ENCODE results near the gene MCC.

The MCC gene

DNA sequence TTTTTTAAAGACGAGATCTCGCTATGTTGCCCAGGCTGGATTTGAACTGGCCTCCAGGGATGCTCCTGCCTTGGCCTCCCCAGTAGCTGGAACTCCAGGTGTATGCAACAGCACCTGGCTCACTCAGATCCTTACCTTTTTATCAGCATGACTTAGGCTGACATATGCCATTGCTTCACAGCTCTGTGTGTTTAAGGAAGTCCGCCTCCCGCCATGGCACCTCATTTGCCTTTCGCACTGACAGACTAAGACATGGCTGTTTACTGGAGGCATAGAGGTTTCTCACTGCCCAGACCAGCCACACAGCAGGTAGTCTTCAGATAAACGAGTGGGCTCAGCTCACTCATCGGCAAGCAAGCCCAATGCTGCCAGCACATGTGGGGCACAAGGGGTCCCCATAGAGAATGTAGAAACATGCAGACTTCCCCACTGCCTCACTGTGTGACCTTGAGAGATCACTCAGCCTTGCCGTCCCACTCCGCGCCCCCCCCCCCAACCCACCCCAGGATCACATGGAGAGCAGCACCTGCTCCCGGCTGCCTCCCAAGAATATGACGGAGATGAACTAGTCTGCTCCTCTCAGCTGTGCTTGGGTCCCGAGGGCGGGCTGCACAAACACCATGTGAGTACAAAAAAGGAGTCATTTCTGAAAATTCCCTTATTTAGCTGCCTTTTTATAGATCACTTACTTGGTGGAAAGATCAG lies 448.9 kb downstream of the MCC start:
- WGBS, result 90% methylated on average over 12 of the region's 14 CpGs

DNA sequence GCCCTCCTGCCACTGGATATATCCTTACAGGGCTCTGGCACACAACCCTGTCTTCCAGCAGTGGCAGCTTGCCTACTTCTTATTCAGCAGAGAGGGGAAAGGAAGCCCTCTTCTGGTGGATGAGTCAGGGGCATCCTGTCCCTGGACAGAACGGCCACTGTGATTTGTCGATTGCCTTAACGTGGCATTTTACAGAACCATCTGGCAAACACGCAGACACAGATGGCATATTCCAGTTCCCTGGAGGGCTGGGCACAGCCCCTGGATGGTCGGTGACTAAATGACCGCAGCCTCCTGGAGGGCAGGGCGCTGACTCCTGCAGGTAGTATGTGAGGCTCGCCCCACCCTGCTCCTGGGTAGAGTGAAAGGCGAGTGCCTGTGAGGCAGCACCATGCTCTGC lies 449.5 kb downstream of the MCC start:
- H3K14ac ChIP-seq (ENCODE audit: low read length in 2 of 2), result no peak overlapping the region
- peaks cover 18% of the 10 kb centered on the region for H3K4me1 ChIP-seq (ENCODE audit: control insufficient read depth, insufficient read depth, low read depth, low read length)
- no peak overlapping the region for H3K27ac ChIP-seq (ENCODE audit: low read length, poor library complexity, severe bottlenecking)
- H2AK5ac ChIP-seq (ENCODE audit: low read length, severe bottlenecking), result no peak overlapping the region
- H3K18ac ChIP-seq (ENCODE audit: low read depth in 1 of 2, low read length in 2 of 2), result no peak overlapping the region
- H3K4ac ChIP-seq (ENCODE audit: low read depth in 1 of 2, low read length in 2 of 2), result no peak overlapping the region
- no peaks in the 10 kb centered on the region for H3K27me3 ChIP-seq (ENCODE audit: control insufficient read depth in 1 of 2, insufficient read depth in 1 of 2, low read length in 2 of 2)
- no peak overlapping the region for H2BK12ac ChIP-seq (ENCODE audit: low read length in 2 of 2)
- no peak overlapping the region for H3K9ac ChIP-seq (ENCODE audit: low read length)
- H2BK5ac ChIP-seq (ENCODE audit: low read depth, low read length, poor library complexity, severe bottlenecking), result no peak overlapping the region
- H4K8ac ChIP-seq (ENCODE audit: low read length), result no peak overlapping the region
- H3K4me2 ChIP-seq (ENCODE audit: low read length, poor library complexity, severe bottlenecking), result no peak overlapping the region
- no peaks in the 10 kb centered on the region for H3K9me3 ChIP-seq (ENCODE audit: control insufficient read depth, low read length)
- H3K4me3 ChIP-seq (ENCODE audit: insufficient read depth in 1 of 2, low read depth in 1 of 2, low read length in 2 of 2), result no peak overlapping the region
- WGBS, result 87% methylated on average over 9 of the region's 9 CpGs
- peaks cover 20 to 40% of the 10 kb centered on the region in 2 experiments for H3K36me3 ChIP-seq (ENCODE audit: control insufficient read depth in 1 of 2, insufficient read depth in 2 of 2, low read depth in 1 of 2, low read length in 2 of 2)
- no peak overlapping the region for H2BK120ac ChIP-seq (ENCODE audit: low read depth, low read length)
- H2BK15ac ChIP-seq (ENCODE audit: low read depth, poor library complexity, severe bottlenecking), result no peak overlapping the region
- no peak for DNase-seq
- H3K23ac ChIP-seq (ENCODE audit: low read length in 2 of 2), result no peak overlapping the region
- H4K91ac ChIP-seq (ENCODE audit: low read length), result no peak overlapping the region
- no peak overlapping the region for H2AFZ ChIP-seq (ENCODE audit: low read depth, low read length)
- H3K79me1 ChIP-seq (replicated peaks; ENCODE audit: low read length, poor library complexity, severe bottlenecking), result no peaks in the 10 kb centered on the region

More for the DNA sequence above, 448.9 kb downstream of the MCC start:
- H3K9me3 ChIP-seq (ENCODE audit: control insufficient read depth, low read length), result no peaks in the 10 kb centered on the region
- no peak overlapping the region for H2BK12ac ChIP-seq (ENCODE audit: low read length in 2 of 2)
- H2BK5ac ChIP-seq (ENCODE audit: low read depth, low read length, poor library complexity, severe bottlenecking), result no peak overlapping the region
- H2BK15ac ChIP-seq (ENCODE audit: low read depth, poor library complexity, severe bottlenecking), result no peak overlapping the region
- no peak overlapping the region for H2AFZ ChIP-seq (ENCODE audit: low read depth, low read length)
- H3K4me1 ChIP-seq (ENCODE audit: control insufficient read depth, insufficient read depth, low read depth, low read length), result peaks cover 12% of the 10 kb centered on the region
- H3K27ac ChIP-seq (ENCODE audit: low read length, poor library complexity, severe bottlenecking), result no peak overlapping the region
- no peak overlapping the region for H3K4ac ChIP-seq (ENCODE audit: low read depth in 1 of 2, low read length in 2 of 2)
- H3K4me2 ChIP-seq (ENCODE audit: low read length, poor library complexity, severe bottlenecking), result no peak overlapping the region
- no peak overlapping the region for H3K23ac ChIP-seq (ENCODE audit: low read length in 2 of 2)
- peaks cover 20 to 46% of the 10 kb centered on the region in 2 experiments for H3K36me3 ChIP-seq (ENCODE audit: control insufficient read depth in 1 of 2, insufficient read depth in 2 of 2, low read depth in 1 of 2, low read length in 2 of 2)
- no peaks in the 10 kb centered on the region for H3K27me3 ChIP-seq (ENCODE audit: control insufficient read depth in 1 of 2, insufficient read depth in 1 of 2, low read length in 2 of 2)
- no peak overlapping the region for H3K4me3 ChIP-seq (ENCODE audit: insufficient read depth in 1 of 2, low read depth in 1 of 2, low read length in 2 of 2)
- DNase-seq, result no peak
- no peak overlapping the region for H2AK5ac ChIP-seq (ENCODE audit: low read length, severe bottlenecking)
- no peak overlapping the region for H3K18ac ChIP-seq (ENCODE audit: low read depth in 1 of 2, low read length in 2 of 2)
- H3K14ac ChIP-seq (ENCODE audit: low read length in 2 of 2), result no peak overlapping the region
- no peak overlapping the region for H4K91ac ChIP-seq (ENCODE audit: low read length)
- no peak overlapping the region for H4K8ac ChIP-seq (ENCODE audit: low read length)
- H3K79me1 ChIP-seq (replicated peaks; ENCODE audit: low read length, poor library complexity, severe bottlenecking), result no peaks in the 10 kb centered on the region
- H2BK120ac ChIP-seq (ENCODE audit: low read depth, low read length), result no peak overlapping the region
- no peak overlapping the region for H3K9ac ChIP-seq (ENCODE audit: low read length)

DNA sequence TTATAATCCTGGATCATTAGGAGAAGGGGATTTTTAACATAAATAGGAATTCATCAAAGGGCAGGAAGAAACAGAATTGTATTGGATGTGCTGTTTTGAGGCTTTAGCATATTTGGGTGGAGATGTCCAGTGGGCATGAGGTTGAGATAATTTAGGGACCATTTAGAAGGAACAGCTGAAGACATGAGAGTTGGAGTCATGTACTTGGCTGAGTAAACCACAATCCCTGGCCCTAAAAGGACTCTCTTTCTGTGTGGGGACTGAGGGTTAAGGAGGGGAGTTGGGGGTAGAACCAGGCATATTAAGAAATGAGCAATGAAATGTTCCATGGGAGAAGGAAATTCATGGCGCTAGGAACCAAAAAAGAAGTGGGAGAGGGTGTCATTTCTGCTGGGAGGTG lies 450.1 kb downstream of the MCC start:
- peaks cover 17 to 36% of the 10 kb centered on the region in 2 experiments for H3K36me3 ChIP-seq (ENCODE audit: control insufficient read depth in 1 of 2, insufficient read depth in 2 of 2, low read depth in 1 of 2, low read length in 2 of 2)
- no peak overlapping the region for H2AFZ ChIP-seq (ENCODE audit: low read depth, low read length)
- H3K4me3 ChIP-seq (ENCODE audit: insufficient read depth in 1 of 2, low read depth in 1 of 2, low read length in 2 of 2), result no peak overlapping the region
- H3K18ac ChIP-seq (ENCODE audit: low read depth in 1 of 2, low read length in 2 of 2), result no peak overlapping the region
- H2BK120ac ChIP-seq (ENCODE audit: low read depth, low read length), result no peak overlapping the region
- H3K4me2 ChIP-seq (ENCODE audit: low read length, poor library complexity, severe bottlenecking), result no peak overlapping the region
- H2BK5ac ChIP-seq (ENCODE audit: low read depth, low read length, poor library complexity, severe bottlenecking), result no peak overlapping the region
- no peak overlapping the region for H3K4ac ChIP-seq (ENCODE audit: low read depth in 1 of 2, low read length in 2 of 2)
- H2BK12ac ChIP-seq (ENCODE audit: low read length in 2 of 2), result no peak overlapping the region
- H3K4me1 ChIP-seq (ENCODE audit: control insufficient read depth, insufficient read depth, low read depth, low read length), result peaks cover 15% of the 10 kb centered on the region
- H2AK5ac ChIP-seq (ENCODE audit: low read length, severe bottlenecking), result no peak overlapping the region
- H3K27me3 ChIP-seq (ENCODE audit: control insufficient read depth in 1 of 2, insufficient read depth in 1 of 2, low read length in 2 of 2), result no peaks in the 10 kb centered on the region
- H3K27ac ChIP-seq (ENCODE audit: low read length, poor library complexity, severe bottlenecking), result no peak overlapping the region
- H3K14ac ChIP-seq (ENCODE audit: low read length in 2 of 2), result no peak overlapping the region
- H2BK15ac ChIP-seq (ENCODE audit: low read depth, poor library complexity, severe bottlenecking), result no peak overlapping the region
- no peak overlapping the region for H4K91ac ChIP-seq (ENCODE audit: low read length)
- 97% methylated on average over 1 of the region's 1 CpG for WGBS
- no peak for DNase-seq
- no peaks in the 10 kb centered on the region for H3K79me1 ChIP-seq (replicated peaks; ENCODE audit: low read length, poor library complexity, severe bottlenecking)
- no peaks in the 10 kb centered on the region for H3K9me3 ChIP-seq (ENCODE audit: control insufficient read depth, low read length)
- no peak overlapping the region for H3K23ac ChIP-seq (ENCODE audit: low read length in 2 of 2)
- no peak overlapping the region for H3K9ac ChIP-seq (ENCODE audit: low read length)
- H4K8ac ChIP-seq (ENCODE audit: low read length), result no peak overlapping the region

DNA sequence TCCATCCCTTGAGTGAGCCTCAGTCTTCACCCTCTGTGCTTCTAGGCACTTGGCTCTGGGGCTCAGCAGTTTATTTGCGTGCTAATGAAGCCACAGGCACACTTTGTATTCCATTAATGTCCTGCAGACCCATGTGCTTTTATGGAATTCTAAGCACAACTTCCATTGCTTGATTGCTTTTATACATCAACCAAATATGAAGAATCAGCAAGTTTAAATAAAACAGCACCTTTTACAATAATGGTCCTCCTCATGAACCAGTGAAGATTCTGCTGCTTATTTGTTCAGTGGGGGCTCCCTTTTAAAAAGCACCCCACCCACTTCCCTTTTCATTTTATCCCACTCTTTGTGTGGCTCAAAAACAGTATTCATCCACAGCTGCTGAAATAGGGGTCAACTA lies 451.4 kb downstream of the MCC start:
- H3K4me2 ChIP-seq (ENCODE audit: low read length, poor library complexity, severe bottlenecking), result no peak overlapping the region
- H3K4me1 ChIP-seq (ENCODE audit: control insufficient read depth, insufficient read depth, low read depth, low read length), result peaks cover 15% of the 10 kb centered on the region

More for the DNA sequence above, 451.4 kb downstream of the MCC start:
- H2BK12ac ChIP-seq (ENCODE audit: low read length in 2 of 2), result no peak overlapping the region
- peaks cover 17 to 35% of the 10 kb centered on the region in 2 experiments for H3K36me3 ChIP-seq (ENCODE audit: control insufficient read depth in 1 of 2, insufficient read depth in 2 of 2, low read depth in 1 of 2, low read length in 2 of 2)
- H3K14ac ChIP-seq (ENCODE audit: low read length in 2 of 2), result no peak overlapping the region
- no peak overlapping the region for H3K9ac ChIP-seq (ENCODE audit: low read length)
- DNase-seq, result no peak
- H4K91ac ChIP-seq (ENCODE audit: low read length), result no peak overlapping the region
- no peak overlapping the region for H3K23ac ChIP-seq (ENCODE audit: low read length in 2 of 2)
- H2AFZ ChIP-seq (ENCODE audit: low read depth, low read length), result no peak overlapping the region
- no peak overlapping the region for H2AK5ac ChIP-seq (ENCODE audit: low read length, severe bottlenecking)
- no peak overlapping the region for H2BK5ac ChIP-seq (ENCODE audit: low read depth, low read length, poor library complexity, severe bottlenecking)
- H3K27me3 ChIP-seq (ENCODE audit: control insufficient read depth in 1 of 2, insufficient read depth in 1 of 2, low read length in 2 of 2), result no peaks in the 10 kb centered on the region
- 95% methylated on average over 1 of the region's 1 CpG for WGBS
- H3K18ac ChIP-seq (ENCODE audit: low read depth in 1 of 2, low read length in 2 of 2), result no peak overlapping the region
- H3K4ac ChIP-seq (ENCODE audit: low read depth in 1 of 2, low read length in 2 of 2), result no peak overlapping the region
- no peak overlapping the region for H4K8ac ChIP-seq (ENCODE audit: low read length)
- H2BK15ac ChIP-seq (ENCODE audit: low read depth, poor library complexity, severe bottlenecking), result no peak overlapping the region
- no peak overlapping the region for H3K4me3 ChIP-seq (ENCODE audit: insufficient read depth in 1 of 2, low read depth in 1 of 2, low read length in 2 of 2)
- H2BK120ac ChIP-seq (ENCODE audit: low read depth, low read length), result no peak overlapping the region
- H3K79me1 ChIP-seq (replicated peaks; ENCODE audit: low read length, poor library complexity, severe bottlenecking), result no peaks in the 10 kb centered on the region
- H3K9me3 ChIP-seq (ENCODE audit: control insufficient read depth, low read length), result no peaks in the 10 kb centered on the region
- no peak overlapping the region for H3K27ac ChIP-seq (ENCODE audit: low read length, poor library complexity, severe bottlenecking)
